Breast epithelium (tissue), 4 donors: ENCODE results near the gene HSD17B4. TPM values are rescaled to one million over a fixed set of nuclear protein-coding genes. Genes with fewer than 3 reads are reported as not detected.
A peak's percentile ranks its signal among the peaks of the same experiment; 100 is the strongest.
"Not testable (repeated sequence)": the region's sequence is repeated elsewhere in the genome, so short reads cannot be mapped to it uniquely, and the experiment has no call there.

ENCODE experiments used
- DNase-seq, 2 donors: peaks; one replicate each; pipeline ENCODE4 v3.0.0-alpha.2; 2019; ENCODE audit warnings: low spot score in 2 of 2
- H3K27ac ChIP-seq, 2 donors: fragments of 200-600 bp; sonication (generic) in 1 of 2; one replicate each; pipeline ENCODE4 v1.5.1; 2016 to 2019; ENCODE audit warnings: mild to moderate bottlenecking in 1 of 2
- H3K27me3 ChIP-seq, 2 donors: fragments of 200-600 bp; sonication (generic) in 1 of 2; one replicate each; pipeline versions ENCODE4 v1.5.1 to v1.6.0; 2017 to 2019; ENCODE audit warnings: control low read depth in 1 of 2, mild to moderate bottlenecking in 1 of 2
- H3K36me3 ChIP-seq: fragments of 200-600 bp; one replicate; pipeline ENCODE4 v1.5.1; 2019
- H3K4me1 ChIP-seq, 2 donors: fragments of 200-600 bp; sonication (generic); one replicate each; pipeline ENCODE4 v1.5.1; 2016 to 2019; ENCODE audit warnings: control low read depth in 1 of 2
- H3K4me3 ChIP-seq, 3 donors: fragments of 200-600 bp; sonication (generic); 1 replicate in 2 of 3; 2 replicates in 1 of 3; pipeline ENCODE4 v1.5.1; 2016 to 2019; ENCODE audit warnings: mild to moderate bottlenecking in 3 of 3, moderate library complexity in 2 of 3
- H3K9me3 ChIP-seq, 2 donors: fragments of 200-600 bp; sonication (generic) in 1 of 2; one replicate each; pipeline ENCODE4 v1.5.1; 2016 to 2019; ENCODE audit warnings: control low read depth in 1 of 2
- POLR2A ChIP-seq: fragments of 450-650 bp; IDR thresholded peaks from one replicate; pipeline ENCODE4 v1.6.1; 2016; ENCODE audit warnings: antibody characterized with exemption, mild to moderate bottlenecking, moderate library complexity
- POLR2AphosphoS5 ChIP-seq, 3 donors: sonication (generic); formaldehyde crosslinking; IDR thresholded peaks; one replicate each; pipeline ENCODE4 v1.6.1; 2017; ENCODE audit warnings: antibody characterized with exemption in 3 of 3
- intact Hi-C: fragments of 100-400 bp; cut with DNase I; formaldehyde crosslinking; loops from one replicate; pipeline ENCODE4 v1.15.1; 2023; ENCODE audit warnings: low total_unique reads
- total RNA-seq, 3 donors: library from RNA; depleted of rRNA; stranded (reverse); fragments of >200 nt; gene quantifications; one replicate each; pipeline ENCODE4 v1.1.0, GENCODE V29; 2016
- TF ChIP-seq, protein P1 (sequence below), 3 donors: fragments of 450-650 bp; IDR thresholded peaks; one replicate each; pipeline ENCODE4 v1.5.1; 2016 to 2017; ENCODE audit warnings: antibody characterized with exemption in 3 of 3, mild to moderate bottlenecking in 3 of 3, moderate library complexity in 3 of 3

HSD17B4 gene
- total RNA-seq, 3 donors from 2014 or later: 173 to 360 (median 265) TPM

- Histone ChIP-seq H3K36me3 (no peaks in the 10 kb centered on the region), H3K9me3 (no peaks in the 10 kb centered on the region), H3K27ac (no peak overlapping the region), H3K4me1 (peaks cover 0 to 4% of the 10 kb centered on the region in 2 donors), H3K4me3 (no peak overlapping the region), H3K27me3 (no peaks in the 10 kb centered on the region)
- intact Hi-C loops: no loop called here
- no peak for DNase-seq
- no peak for TF ChIP-seq POLR2A
- TF ChIP-seq, protein P1, sequence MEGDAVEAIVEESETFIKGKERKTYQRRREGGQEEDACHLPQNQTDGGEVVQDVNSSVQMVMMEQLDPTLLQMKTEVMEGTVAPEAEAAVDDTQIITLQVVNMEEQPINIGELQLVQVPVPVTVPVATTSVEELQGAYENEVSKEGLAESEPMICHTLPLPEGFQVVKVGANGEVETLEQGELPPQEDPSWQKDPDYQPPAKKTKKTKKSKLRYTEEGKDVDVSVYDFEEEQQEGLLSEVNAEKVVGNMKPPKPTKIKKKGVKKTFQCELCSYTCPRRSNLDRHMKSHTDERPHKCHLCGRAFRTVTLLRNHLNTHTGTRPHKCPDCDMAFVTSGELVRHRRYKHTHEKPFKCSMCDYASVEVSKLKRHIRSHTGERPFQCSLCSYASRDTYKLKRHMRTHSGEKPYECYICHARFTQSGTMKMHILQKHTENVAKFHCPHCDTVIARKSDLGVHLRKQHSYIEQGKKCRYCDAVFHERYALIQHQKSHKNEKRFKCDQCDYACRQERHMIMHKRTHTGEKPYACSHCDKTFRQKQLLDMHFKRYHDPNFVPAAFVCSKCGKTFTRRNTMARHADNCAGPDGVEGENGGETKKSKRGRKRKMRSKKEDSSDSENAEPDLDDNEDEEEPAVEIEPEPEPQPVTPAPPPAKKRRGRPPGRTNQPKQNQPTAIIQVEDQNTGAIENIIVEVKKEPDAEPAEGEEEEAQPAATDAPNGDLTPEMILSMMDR (IDR thresholded peaks at IDR 0.05): no peak
- TF ChIP-seq POLR2AphosphoS5 (IDR thresholded peaks at IDR 0.05): no peak
Measured at GRCh38 chr5:119409235-119409815, 43.0 kb upstream of the HSD17B4 start.

- Histone ChIP-seq H3K27ac (no peak overlapping the region), H3K36me3 (no peaks in the 10 kb centered on the region), H3K4me1 (peaks cover 0 to 4% of the 10 kb centered on the region in 2 donors), H3K27me3 (no peaks in the 10 kb centered on the region), H3K4me3 (no peak overlapping the region), H3K9me3 (no peaks in the 10 kb centered on the region)
- no peak for DNase-seq
- intact Hi-C loops: loop anchor here (2.0 to 10.0 kb wide), 3 partner anchors 136 to 426 kb away; partner anchors contain the start of gene DTWD2
- TF ChIP-seq, protein P1 (IDR thresholded peaks at IDR 0.05): no peak
- TF ChIP-seq POLR2AphosphoS5 (IDR thresholded peaks at IDR 0.05) (no peak), POLR2A (no peak)
Measured at GRCh38 chr5:119410448-119411159, 41.7 kb upstream of the HSD17B4 start.

GRCh38 chr5:119411361-119412278 is 40.7 kb upstream of the HSD17B4 start:
- intact Hi-C loops: loop anchor here (2.0 to 10.0 kb wide), 3 partner anchors 137 to 427 kb away; partner anchors contain the start of gene DTWD2
- Histone ChIP-seq H3K36me3 (no peaks in the 10 kb centered on the region), H3K27me3 (no peaks in the 10 kb centered on the region), H3K27ac (peak overlapping the region; percentile 70 to 79), H3K4me1 (peaks cover 0 to 4% of the 10 kb centered on the region in 2 donors), H3K9me3 (no peaks in the 10 kb centered on the region), H3K4me3 (peak overlapping the region; percentile 40 to 64 (median 46))
- DNase-seq: peak in 1 of 2 donors; percentile 45
- TF ChIP-seq, protein P1 (IDR thresholded peaks at IDR 0.05): peak; percentile 93 to 96 (median 93)
- TF ChIP-seq POLR2AphosphoS5 (IDR thresholded peaks at IDR 0.05): no peak

- Histone ChIP-seq H3K36me3 (no peaks in the 10 kb centered on the region), H3K4me1 (peaks cover 0 to 4% of the 10 kb centered on the region in 2 donors), H3K9me3 (no peaks in the 10 kb centered on the region), H3K27me3 (no peaks in the 10 kb centered on the region), H3K27ac (peak overlapping the region in 1 of 2 donors; percentile 70), H3K4me3 (peak overlapping the region; percentile 40 to 64 (median 46))
- intact Hi-C loops: loop anchor here (10.0 kb wide), 2 partner anchors 138 to 428 kb away; partner anchors contain the start of gene DTWD2
- TF ChIP-seq POLR2AphosphoS5 (IDR thresholded peaks at IDR 0.05) (no peak), POLR2A (no peak)
- TF ChIP-seq, protein P1 (IDR thresholded peaks at IDR 0.05): no peak
- no peak for DNase-seq
Measured at GRCh38 chr5:119412279-119413227, 39.7 kb upstream of the HSD17B4 start.

DNA sequence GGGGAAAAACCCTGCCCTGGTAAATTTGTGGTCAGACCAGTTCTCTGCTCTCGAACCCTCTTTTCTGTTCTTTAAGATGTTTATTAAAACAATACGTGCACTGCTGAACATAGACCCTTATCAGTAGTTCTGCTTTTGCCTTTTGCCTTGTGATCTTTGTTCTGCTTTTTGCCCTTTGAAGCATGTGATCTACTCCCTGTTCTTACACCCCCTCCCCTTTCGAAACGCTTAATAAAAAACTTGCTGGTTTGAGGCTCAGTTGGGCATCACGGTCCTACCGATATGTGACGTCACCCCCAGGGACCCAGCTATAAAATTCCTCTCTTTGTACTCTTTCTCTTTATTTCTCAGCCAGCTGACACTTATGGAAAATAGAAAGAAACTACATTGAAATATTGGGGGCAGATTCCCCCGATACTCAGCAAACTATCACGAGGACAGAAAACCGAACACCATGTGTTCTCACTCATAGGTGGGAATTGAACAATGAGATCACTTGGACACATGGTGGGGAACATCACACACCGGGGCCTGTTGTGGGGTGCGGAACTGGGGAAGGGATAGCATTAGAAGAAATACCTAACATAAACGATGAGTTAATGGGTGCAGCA is 38.1 kb upstream of the HSD17B4 start:
- not testable (repeated sequence) for DNase-seq, H3K4me3 ChIP-seq, H3K36me3 ChIP-seq, H3K4me1 ChIP-seq, H3K9me3 ChIP-seq, H3K27me3 ChIP-seq, H3K27ac ChIP-seq
- intact Hi-C loops: loop anchor here (10.0 kb wide), 2 partner anchors 139 to 429 kb away; partner anchors contain the start of gene DTWD2
